Psoas muscle (tissue), 8 donors: ENCODE results near the gene APOM. TPM values are rescaled to one million over a fixed set of nuclear protein-coding genes. Genes with fewer than 3 reads are reported as not detected.
A peak's percentile ranks its signal among the peaks of the same experiment; 100 is the strongest.

Experiments
- ATAC-seq, 4 donors: fragments of 200-7000 bp; cut with Tn5 transposase; one replicate each; pipeline ENCODE4 v1.9.1; 2020; ENCODE audit warnings: moderate library complexity in 3 of 4, mild to moderate bottlenecking in 2 of 4
- DNase-seq, 2 donors: peaks; one replicate each; pipeline ENCODE4 v3.0.0-alpha.2; 2020
- H3K27ac ChIP-seq: fragments of 200-600 bp; one replicate; pipeline ENCODE4 v1.8.0; 2022
- H3K27me3 ChIP-seq, 3 donors: fragments of 200-600 bp in 1 of 3; one replicate each; pipeline versions ENCODE4 v1.6.1 to v1.8.0; 2013 to 2022; ENCODE audit warnings: low read length in 2 of 3, mild to moderate bottlenecking in 2 of 3, moderate library complexity in 1 of 3; ENCODE audit not compliant: insufficient read depth in 3 of 3
- H3K36me3 ChIP-seq, 2 donors: fragments of 200-600 bp in 1 of 2; one replicate each; pipeline versions ENCODE4 v1.6.1 to v1.8.0; 2013 to 2022; ENCODE audit warnings: low read depth in 1 of 2, mild to moderate bottlenecking in 1 of 2, moderate library complexity in 1 of 2; ENCODE audit not compliant: insufficient read depth in 1 of 2
- H3K4me1 ChIP-seq: fragments of 200-600 bp; one replicate; pipeline ENCODE4 v1.8.0; 2022
- H3K4me3 ChIP-seq: fragments of 200-600 bp; one replicate; pipeline ENCODE4 v1.8.0; 2022; ENCODE audit warnings: mild to moderate bottlenecking
- H3K9me3 ChIP-seq: fragments of 200-600 bp; one replicate; pipeline ENCODE4 v1.8.0; 2022
- WGBS, 3 donors: extraction: QIAGEN DNeasy Blood & Tissue Kit; methylation state at CpG; one replicate each; pipeline versions ENCODE4 v1.1.6 to v1.1.7; 2013; 5-methylcytosine and 5-hydroxymethylcytosine counted together
- intact Hi-C, 2 donors: fragments of 100-400 bp; cut with DNase I; formaldehyde crosslinking; loops; one replicate each; pipeline versions ENCODE4 v1.11.0 to v1.14.2; 2022
- polyA plus RNA-seq, 3 donors: library from polyadenylated mRNA; stranded (reverse); fragments of 200-250 nt; gene quantifications; one replicate each; pipeline ENCODE4 v1.2.3, GENCODE V29; 2013
- total RNA-seq, 4 donors: library from RNA; stranded (reverse); fragmentation: NEBNext Ultra II Directional in 2 of 4; extraction: Animal tissue kit (Norgen Biotek cat#: 25700) in 2 of 4; gene quantifications; one replicate each; pipeline versions ENCODE4 v1.2.1 to v1.2.4, GENCODE V29; 2021 to 2023
- TF ChIP-seq, protein P1 (sequence below): fragments of 200-600 bp; IDR thresholded peaks from one replicate; pipeline ENCODE4 v1.8.0; 2022; ENCODE audit warnings: antibody characterized with exemption
- donor health status: healthy with polysubstance abuse.
- donor health status: DM: no; HTN: no; CAD: no; lungs with moderate emphysema.
- donor health status: Bipolar disorder and iron deficiency.
- donor health status: healthy.
- donor health status: DM: yes; HTN: yes; CAD: no.
- donor health status: DM: no; HTN: no; CAD: no.
- donor health status: DM: no; HTN: no; CAD: no.
- donor health status: DM: yes; HTN: yes; CAD: no.

Gene APOM
- total and polyA plus RNA-seq, 7 donors: 1.8 to 3.5 (median 2.3) TPM

DNA sequence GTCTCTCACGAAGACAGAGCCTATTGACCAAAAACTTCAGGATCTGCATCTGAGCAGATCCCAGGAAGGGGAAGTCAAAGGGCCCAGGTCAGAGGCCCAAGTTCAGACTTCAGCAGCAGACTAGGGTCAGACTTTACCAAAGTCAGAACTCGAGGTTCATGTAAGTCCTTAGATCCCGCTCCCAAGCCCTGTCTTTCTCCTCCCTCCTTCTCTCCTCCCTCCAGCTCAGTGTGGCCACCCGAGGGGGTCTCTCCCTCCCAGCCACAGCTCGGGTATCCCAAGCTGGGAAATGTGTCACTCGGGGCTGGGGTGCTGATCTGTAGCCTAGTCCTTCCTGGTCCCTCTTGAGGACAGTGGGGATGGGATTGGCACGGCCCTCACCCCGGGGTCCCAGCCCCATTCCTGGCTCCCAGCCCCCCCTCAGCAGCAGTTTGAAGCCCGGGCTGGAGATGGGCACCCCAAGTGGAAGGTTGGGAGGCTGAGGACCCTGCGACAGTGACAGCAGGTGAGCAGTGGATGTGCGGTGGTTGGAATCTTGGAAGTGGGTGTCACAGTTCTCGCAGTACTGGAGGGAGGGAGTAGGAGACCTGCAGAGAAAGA lies 6.5 kb downstream of the APOM start:
- no peak overlapping the region for H3K4me3 ChIP-seq
- TF ChIP-seq, protein P1, sequence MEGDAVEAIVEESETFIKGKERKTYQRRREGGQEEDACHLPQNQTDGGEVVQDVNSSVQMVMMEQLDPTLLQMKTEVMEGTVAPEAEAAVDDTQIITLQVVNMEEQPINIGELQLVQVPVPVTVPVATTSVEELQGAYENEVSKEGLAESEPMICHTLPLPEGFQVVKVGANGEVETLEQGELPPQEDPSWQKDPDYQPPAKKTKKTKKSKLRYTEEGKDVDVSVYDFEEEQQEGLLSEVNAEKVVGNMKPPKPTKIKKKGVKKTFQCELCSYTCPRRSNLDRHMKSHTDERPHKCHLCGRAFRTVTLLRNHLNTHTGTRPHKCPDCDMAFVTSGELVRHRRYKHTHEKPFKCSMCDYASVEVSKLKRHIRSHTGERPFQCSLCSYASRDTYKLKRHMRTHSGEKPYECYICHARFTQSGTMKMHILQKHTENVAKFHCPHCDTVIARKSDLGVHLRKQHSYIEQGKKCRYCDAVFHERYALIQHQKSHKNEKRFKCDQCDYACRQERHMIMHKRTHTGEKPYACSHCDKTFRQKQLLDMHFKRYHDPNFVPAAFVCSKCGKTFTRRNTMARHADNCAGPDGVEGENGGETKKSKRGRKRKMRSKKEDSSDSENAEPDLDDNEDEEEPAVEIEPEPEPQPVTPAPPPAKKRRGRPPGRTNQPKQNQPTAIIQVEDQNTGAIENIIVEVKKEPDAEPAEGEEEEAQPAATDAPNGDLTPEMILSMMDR: no peak
- H3K27me3 ChIP-seq: no peaks in the 10 kb centered on the region
- intact Hi-C loops: loop anchor here in 1 of 2 donors (5.0 kb wide), 1 partner anchor 115 kb away; the partner anchor contains the start of genes ATP6V1G2 and NFKBIL1
- H3K9me3 ChIP-seq: no peaks in the 10 kb centered on the region
- H3K4me1 ChIP-seq: peaks cover 59% of the 10 kb centered on the region
- DNase-seq: no peak
- no peak for ATAC-seq
- H3K36me3 ChIP-seq: peaks cover 3 to 35% of the 10 kb centered on the region in 2 donors
- no peak overlapping the region for H3K27ac ChIP-seq
- WGBS, 3 donors: 89 to 91% (median 90%) methylated on average over 11 to 12 of the region's 12 CpGs

DNA sequence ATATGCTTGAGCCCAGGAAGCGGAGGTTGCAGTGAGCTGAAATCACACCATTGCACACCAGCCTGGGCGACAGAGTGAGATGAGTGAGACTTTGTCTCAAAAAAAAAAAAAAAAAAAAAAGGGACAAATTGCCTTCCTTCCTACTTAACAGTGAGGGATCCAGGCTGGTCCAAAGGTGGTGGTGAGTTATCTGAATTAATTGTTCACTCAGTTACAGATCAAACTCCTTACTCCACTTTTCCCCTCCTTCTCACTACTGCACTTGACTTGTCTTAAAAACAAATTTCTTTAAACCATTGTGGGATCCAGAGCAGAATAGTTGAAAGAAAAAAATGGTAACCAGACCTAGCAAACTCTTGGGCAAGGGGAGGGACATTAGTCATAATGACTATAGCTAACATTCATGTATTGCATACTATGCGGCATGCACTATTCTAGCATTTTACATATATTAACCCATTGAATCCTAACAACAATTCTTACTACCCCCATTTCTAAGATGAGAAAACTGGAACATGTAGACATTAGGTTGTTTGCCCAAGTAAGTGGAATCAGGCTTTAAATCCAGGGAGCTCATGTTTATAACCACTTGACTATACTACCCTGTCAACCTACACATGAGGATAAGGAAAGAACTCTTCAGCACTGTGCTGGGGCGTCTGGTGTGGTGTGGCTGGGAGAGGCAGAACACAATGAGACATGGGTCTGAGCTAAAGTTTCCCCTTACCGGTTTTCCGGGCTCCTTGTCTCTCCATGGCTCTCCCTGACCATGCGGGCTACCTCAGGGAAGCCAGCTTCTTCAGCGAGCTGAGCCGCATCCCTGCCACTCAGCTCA lies 7.6 kb downstream of the APOM start:
- 51 to 57% (median 51%) methylated on average over 9 of the region's 9 CpGs for WGBS, 3 donors
- H3K4me3 ChIP-seq: peak overlapping the region; percentile 91
- H3K9me3 ChIP-seq: no peaks in the 10 kb centered on the region
- H3K27ac ChIP-seq: peak overlapping the region; percentile 97
- peaks cover 58% of the 10 kb centered on the region for H3K4me1 ChIP-seq
- peaks cover 5 to 43% of the 10 kb centered on the region in 2 donors for H3K36me3 ChIP-seq
- TF ChIP-seq, protein P1: no peak
- no peak for ATAC-seq
- no peaks in the 10 kb centered on the region for H3K27me3 ChIP-seq
- no peak for DNase-seq
- intact Hi-C loops: loop anchor here in 1 of 2 donors (5.0 kb wide), 1 partner anchor 116 kb away; the partner anchor contains the start of genes ATP6V1G2 and NFKBIL1

DNA sequence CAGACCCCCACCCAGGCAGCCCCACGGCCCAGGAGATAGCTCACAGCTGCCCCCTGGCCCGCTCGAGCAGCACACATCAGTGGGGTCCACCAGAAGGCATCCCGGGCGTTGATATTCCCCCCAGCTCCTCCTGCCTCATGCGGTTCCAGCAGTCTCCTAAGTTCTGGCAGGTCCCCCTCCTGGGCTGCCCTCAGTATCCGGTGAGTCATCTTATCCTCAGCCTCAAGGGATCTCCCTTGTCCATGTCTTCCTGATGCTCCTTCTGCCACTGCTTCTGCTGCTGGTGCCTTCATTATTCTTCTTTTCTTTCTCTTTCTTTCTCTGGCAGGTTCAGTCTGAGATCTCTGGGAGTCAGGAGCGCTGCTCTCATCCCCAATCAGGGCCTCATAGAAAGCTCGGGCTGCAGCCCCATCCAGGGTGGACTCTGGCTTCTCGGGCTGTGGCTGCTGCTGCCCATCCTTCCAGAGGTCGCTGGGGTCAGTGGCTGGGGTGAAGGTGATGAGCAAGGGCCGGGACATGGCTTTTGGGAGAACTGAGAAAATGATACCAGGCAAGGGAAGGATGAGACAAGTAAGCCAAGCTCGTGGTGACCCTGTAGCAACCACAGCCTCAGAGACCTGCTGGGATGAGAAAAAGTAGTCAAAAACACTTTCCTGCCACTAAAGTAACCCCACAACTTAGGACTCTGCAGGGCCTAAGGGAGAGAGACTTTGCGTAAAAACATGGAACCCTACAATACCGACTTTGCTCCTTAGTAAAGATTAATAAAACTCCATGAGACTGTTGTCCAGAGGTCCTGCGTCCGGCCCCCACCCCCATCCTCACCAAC lies 8.5 kb downstream of the APOM start:
- Histone ChIP-seq H3K9me3 (no peaks in the 10 kb centered on the region), H3K27ac (peak overlapping the region; percentile 97), H3K27me3 (no peaks in the 10 kb centered on the region), H3K4me1 (peaks cover 50% of the 10 kb centered on the region), H3K4me3 (peak overlapping the region; percentile 91), H3K36me3 (peaks cover 12 to 51% of the 10 kb centered on the region in 2 donors)
- peak; percentile 46 to 72 for DNase-seq
- 10 to 13% (median 12%) methylated on average over 17 of the region's 17 CpGs for WGBS, 3 donors
- TF ChIP-seq, protein P1: no peak
- ATAC-seq: peak in 3 of 4 donors; percentile 12 to 37 (median 19)
- intact Hi-C loops: loop anchor here in 1 of 2 donors (5.0 kb wide), 1 partner anchor 117 kb away; the partner anchor contains the start of genes ATP6V1G2 and NFKBIL1

DNA sequence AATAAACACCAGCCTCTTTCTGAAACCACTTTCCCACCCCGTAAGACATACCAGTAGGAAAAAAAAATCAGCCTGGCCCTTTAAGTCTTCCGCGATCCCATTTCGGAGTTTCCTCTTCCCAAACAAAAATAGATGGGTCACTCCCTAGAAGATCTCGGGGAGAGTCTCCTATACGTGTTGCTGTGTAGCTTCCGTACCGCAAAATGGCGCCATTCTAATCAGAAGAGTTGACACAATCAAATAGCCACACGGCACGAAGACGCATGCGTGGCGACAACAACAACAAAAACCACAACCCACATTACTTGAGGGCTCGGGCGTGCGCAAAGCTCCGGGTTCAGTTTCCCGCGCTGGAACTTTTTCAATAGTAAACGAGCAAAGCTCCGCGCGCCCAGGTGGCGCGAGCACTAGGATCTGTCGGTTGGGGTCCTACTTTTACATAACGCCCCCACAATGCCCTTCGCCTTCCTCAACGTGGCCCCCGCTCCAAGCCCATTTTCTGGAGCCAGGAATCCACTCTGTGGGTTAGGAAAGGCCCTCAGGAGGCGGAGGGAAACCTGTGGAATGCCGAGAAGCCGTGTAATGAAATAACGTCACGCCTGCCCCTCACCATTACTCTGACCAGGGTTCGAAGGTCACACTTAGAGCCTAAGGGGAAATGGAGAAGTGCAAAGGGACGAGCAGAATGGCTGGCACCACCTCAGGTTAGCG lies 9.3 kb downstream of the APOM start, which contains the start of gene GPANK1:
TSS of gene GPANK1 (minus strand) at position 208 of the 711 bp plus-strand sequence. CDS start 519 bp downstream, outside the sequence.
- 0 to 1% (median 0%) methylated on average over 39 of the region's 39 CpGs for WGBS, 3 donors
- DNase-seq (peak; percentile 89 to 95), ATAC-seq (peak; percentile 69 to 80 (median 74))
- Histone ChIP-seq H3K27ac (peak within 1 kb of the TSS; percentile 97), H3K36me3 (peaks cover 16 to 59% of the 10 kb centered on the region in 2 donors), H3K27me3 (no peaks in the 10 kb centered on the region), H3K4me3 (peak within 1 kb of the TSS; percentile 91), H3K9me3 (no peaks in the 10 kb centered on the region), H3K4me1 (peaks cover 42% of the 10 kb centered on the region)
- intact Hi-C loops: loop anchor here (5.0 kb wide), 3 partner anchors 72 to 287 kb away; partner anchors contain the start of genes ATP6V1G2 (in 1 of the 2), CLIC1 (in 1 of the 2) and NFKBIL1 (in 1 of the 2)
- TF ChIP-seq, protein P1: no peak
